Measurements from ENCODE around the gene CAMTA1.

- TF ChIP-seq CTCF (IDR thresholded peaks at IDR 0.05) (no peak), EZH2 (IDR thresholded peaks at IDR 0.05) (no peak)
These were observed 476.2 kb downstream of the CAMTA1 start for GRCh38 chr1:7261490-7261889.

Measured in neural progenitor cell (in vitro differentiated cells).